Cardiac muscle cell (in vitro differentiated cells and primary cell): Measurements from ENCODE around the gene MIEN1. TPM values are rescaled to one million over a fixed set of nuclear protein-coding genes. Genes with fewer than 3 reads are reported as not detected.
"Not testable (repeated sequence)": the region's sequence is repeated elsewhere in the genome, so short reads cannot be mapped to it uniquely, and the experiment has no call there.

Source experiments
- DNase-seq, 2 donors: peaks; one replicate each; pipeline versions ENCODE4 v3.0.0 to v3.0.0-alpha.2; 2010 to 2017; ENCODE audit warnings: low read depth in 1 of 2, low spot score in 1 of 2
- H3K27ac ChIP-seq: fragments of 200-600 bp; sonication (generic); 2 replicates; pipeline ENCODE4 v1.5.1; 2016
- H3K27me3 ChIP-seq: fragments of 200-600 bp; sonication (generic); 2 replicates; pipeline ENCODE4 v1.6.0; 2016; ENCODE audit warnings: control low read depth
- H3K36me3 ChIP-seq: fragments of 200-600 bp; sonication (generic); 2 replicates; pipeline ENCODE4 v1.5.1; 2016; ENCODE audit warnings: control low read depth
- H3K4me1 ChIP-seq: fragments of 200-600 bp; sonication (generic); 2 replicates; pipeline ENCODE4 v1.8.1; 2017; ENCODE audit warnings: low read depth, mild to moderate bottlenecking, mixed run types
- H3K4me3 ChIP-seq: fragments of 200-600 bp; sonication (generic); 2 replicates; pipeline ENCODE4 v1.5.1; 2016; ENCODE audit warnings: mild to moderate bottlenecking
- H3K9me3 ChIP-seq: fragments of 200-600 bp; sonication (generic); 2 replicates; pipeline ENCODE4 v1.5.1; 2017; ENCODE audit warnings: low read depth, mild to moderate bottlenecking, control low read depth
- polyA plus RNA-seq: library from polyadenylated mRNA; unstranded; fragments of >200 nt; fragmentation: Nextera tagmentation; extraction: Ambion mirVana; gene quantifications from 2 replicates; pipeline ENCODE4 v1.2.1, GENCODE V29; 2016
- total RNA-seq: library from RNA; depleted of rRNA; stranded (reverse); fragments of >200 nt; gene quantifications from 2 replicates; pipeline ENCODE4 v1.2.3, GENCODE V29; 2016
- TF ChIP-seq, protein P1 (sequence below): IDR thresholded peaks from 2 replicates; pipeline ENCODE4 v1.5.1; 2012; ENCODE audit warnings: low read depth, mild to moderate bottlenecking, low read length

The MIEN1 gene
- total and polyA plus RNA-seq, 2 experiments from 2014 or later: 64.3 to 87.8 TPM

DNA sequence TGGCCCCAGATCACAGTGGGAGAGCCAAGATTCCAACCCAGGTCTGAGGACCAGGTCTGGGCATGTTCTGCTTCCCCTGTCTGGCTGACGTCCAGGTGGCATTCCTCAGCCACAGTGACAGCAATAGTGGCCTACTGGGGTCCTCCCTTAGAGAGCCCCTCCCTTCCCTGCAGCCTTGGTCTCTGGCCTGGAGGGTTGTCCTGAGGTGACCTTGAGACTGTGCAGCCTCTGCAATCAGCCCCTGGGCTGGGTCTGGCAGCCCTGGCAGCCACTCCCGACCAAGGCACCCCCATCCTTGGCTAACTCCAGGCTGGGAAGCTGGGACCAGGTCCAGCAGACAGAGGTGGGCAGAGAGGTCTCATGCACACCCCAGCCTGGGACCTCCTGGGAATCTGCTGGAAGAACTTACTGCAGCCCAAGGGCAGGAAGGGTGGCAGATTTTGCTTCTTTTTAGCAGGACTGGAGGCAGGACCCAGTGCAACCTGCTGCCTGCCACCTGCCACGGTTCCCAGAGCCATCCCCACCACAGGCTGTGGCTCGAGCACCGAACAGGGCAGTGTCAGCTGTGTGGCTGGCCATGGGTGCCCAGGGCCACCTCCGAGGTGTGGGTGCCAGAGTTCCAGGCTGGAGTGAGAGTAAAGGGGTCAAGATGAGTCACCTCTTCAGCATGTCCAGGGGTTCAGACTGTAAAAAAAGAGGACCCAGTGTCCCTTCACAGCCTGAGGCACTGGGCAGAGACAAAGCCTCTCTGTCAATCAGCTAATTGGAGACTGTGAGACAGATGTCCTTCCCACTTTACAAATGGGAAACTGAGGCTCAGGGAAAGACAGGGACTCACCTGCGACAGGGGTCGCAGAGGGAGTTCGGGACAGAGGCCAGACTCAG lies 20.0 kb upstream of the MIEN1 start:
- H3K4me3 ChIP-seq: no peak overlapping the region
- H3K9me3 ChIP-seq: no peaks in the 10 kb centered on the region
- peaks cover 11% of the 10 kb centered on the region for H3K4me1 ChIP-seq
- TF ChIP-seq, protein P1, sequence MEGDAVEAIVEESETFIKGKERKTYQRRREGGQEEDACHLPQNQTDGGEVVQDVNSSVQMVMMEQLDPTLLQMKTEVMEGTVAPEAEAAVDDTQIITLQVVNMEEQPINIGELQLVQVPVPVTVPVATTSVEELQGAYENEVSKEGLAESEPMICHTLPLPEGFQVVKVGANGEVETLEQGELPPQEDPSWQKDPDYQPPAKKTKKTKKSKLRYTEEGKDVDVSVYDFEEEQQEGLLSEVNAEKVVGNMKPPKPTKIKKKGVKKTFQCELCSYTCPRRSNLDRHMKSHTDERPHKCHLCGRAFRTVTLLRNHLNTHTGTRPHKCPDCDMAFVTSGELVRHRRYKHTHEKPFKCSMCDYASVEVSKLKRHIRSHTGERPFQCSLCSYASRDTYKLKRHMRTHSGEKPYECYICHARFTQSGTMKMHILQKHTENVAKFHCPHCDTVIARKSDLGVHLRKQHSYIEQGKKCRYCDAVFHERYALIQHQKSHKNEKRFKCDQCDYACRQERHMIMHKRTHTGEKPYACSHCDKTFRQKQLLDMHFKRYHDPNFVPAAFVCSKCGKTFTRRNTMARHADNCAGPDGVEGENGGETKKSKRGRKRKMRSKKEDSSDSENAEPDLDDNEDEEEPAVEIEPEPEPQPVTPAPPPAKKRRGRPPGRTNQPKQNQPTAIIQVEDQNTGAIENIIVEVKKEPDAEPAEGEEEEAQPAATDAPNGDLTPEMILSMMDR: no peak
- H3K36me3 ChIP-seq: no peaks in the 10 kb centered on the region
- no peak overlapping the region for H3K27ac ChIP-seq
- peak in 1 of 2 donors; percentile 80 for DNase-seq
- no peaks in the 10 kb centered on the region for H3K27me3 ChIP-seq

- H3K27me3 ChIP-seq, H3K27ac ChIP-seq, H3K4me3 ChIP-seq, H3K9me3 ChIP-seq, H3K36me3 ChIP-seq, DNase-seq, H3K4me1 ChIP-seq: not testable (repeated sequence)
Observed at GRCh38 chr17:39748444-39749034, 18.2 kb upstream of the MIEN1 start.

GRCh38 chr17:39747745-39748144 lies 17.4 kb upstream of the MIEN1 start:
- Histone ChIP-seq H3K4me1 (peaks cover 6% of the 10 kb centered on the region), H3K9me3 (no peaks in the 10 kb centered on the region), H3K36me3 (no peaks in the 10 kb centered on the region), H3K27me3 (no peaks in the 10 kb centered on the region), H3K27ac (no peak overlapping the region), H3K4me3 (no peak overlapping the region)
- TF ChIP-seq, protein P1: no peak
- no peak for DNase-seq

DNA sequence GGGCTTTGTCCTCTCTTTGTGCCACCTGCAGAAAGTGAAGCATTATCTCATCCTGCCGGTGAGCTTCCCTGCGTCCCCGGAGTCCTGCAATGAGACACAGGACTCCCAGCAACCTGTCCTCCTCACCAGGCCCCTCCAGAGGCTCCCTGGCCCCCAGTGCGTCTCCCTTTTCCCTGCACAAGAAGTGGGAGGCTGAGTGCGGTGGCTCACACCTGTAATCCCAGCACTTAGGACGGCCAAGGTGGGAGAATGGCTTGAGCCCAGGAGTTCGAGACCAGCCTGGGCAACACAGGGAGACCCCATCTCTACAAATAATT lies 15.8 kb upstream of the MIEN1 start:
- DNase-seq: no peak
- Histone ChIP-seq H3K9me3 (no peaks in the 10 kb centered on the region), H3K4me3 (no peak overlapping the region), H3K36me3 (no peaks in the 10 kb centered on the region), H3K4me1 (peaks cover 6% of the 10 kb centered on the region), H3K27ac (no peak overlapping the region), H3K27me3 (no peaks in the 10 kb centered on the region)
- TF ChIP-seq, protein P1: no peak

GRCh38 chr17:39745335-39746144 lies 15.2 kb upstream of the MIEN1 start:
- DNase-seq: no peak
- Histone ChIP-seq H3K4me1 (peaks cover 5% of the 10 kb centered on the region), H3K4me3 (no peak overlapping the region), H3K36me3 (no peaks in the 10 kb centered on the region), H3K9me3 (no peaks in the 10 kb centered on the region), H3K27ac (no peak overlapping the region), H3K27me3 (peaks cover 3% of the 10 kb centered on the region)
- TF ChIP-seq, protein P1: no peak
